Measurements from ENCODE around the gene CCT2. TPM values are rescaled to one million over a fixed set of nuclear protein-coding genes. Genes with fewer than 3 reads are reported as not detected.

CCT2 gene
- total and polyA plus RNA-seq, 10 of the 15 experiments (the other 5 are each of a cell fraction or from before 2014, with no cell fraction given) = 242 to 418 (median 348) TPM

- Histone ChIP-seq H3K4me1 (ENCODE audit: control insufficient read depth, insufficient read depth, low read length) (no peaks in the 10 kb centered on the region), H3K4me2 (ENCODE audit: control insufficient read depth, insufficient read depth) (no peak overlapping the region), H3K36me3 (ENCODE audit: control insufficient read depth in 2 of 2, insufficient read depth in 2 of 2, low read length in 1 of 2) (no peaks in the 10 kb centered on the region), H3K79me2 (ENCODE audit: control insufficient read depth, insufficient read depth, low read length) (no peaks in the 10 kb centered on the region), H3K9ac (ENCODE audit: control insufficient read depth, insufficient read depth, low read length) (no peak overlapping the region), H4K20me1 (ENCODE audit: control insufficient read depth, insufficient read depth) (no peaks in the 10 kb centered on the region), H3K27me3 (replicated peaks in 1 of 2; ENCODE audit: control insufficient read depth in 2 of 2, insufficient read depth in 2 of 2, low read length in 1 of 2) (no peaks in the 10 kb centered on the region; a peak in 1 of 4 replicates), H2AFZ (ENCODE audit: control insufficient read depth, low read depth, low read length) (no peak overlapping the region), H3K9me3 (replicated peaks; ENCODE audit: control insufficient read depth, insufficient read depth, low read length) (no peaks in the 10 kb centered on the region), H3K27ac (ENCODE audit: control insufficient read depth, insufficient read depth) (no peak overlapping the region), H3K4me3 (no peak overlapping the region)
- RAD21 ChIA-PET (ENCODE audit: unreplicated experiment) = no interaction called here
- SMC1A ChIA-PET (ENCODE audit: uncharacterized antibody, unreplicated experiment) = interaction anchor here (0.7 kb wide), 1 partner anchor 57 kb away, joined by 4 read pairs; no protein-coding TSS in a partner anchor
- intact Hi-C loops (cut with micrococcal nuclease; ENCODE audit: unreplicated experiment) = no loop called here
- in situ Hi-C loops (cut with MboI) = no loop called here
- CTCF ChIA-PET = interaction anchor here (0.6 to 1.8 kb wide), 4 partner anchors 14 to 1925 kb away, joined by 3 to 9 read pairs (median 4); no protein-coding TSS in a partner anchor
- FAIRE-seq (no peak), DNase-seq (ENCODE audit: low read depth, low spot score) (no peak), ATAC-seq (no peak)
- 49% methylated on average over 6 of the region's 6 CpGs for WGBS (ENCODE audit: insufficient coverage, insufficient replicate concordance, low lambda C conversion rate, missing lambda C conversion rate)
- POLR2A ChIA-PET = no interaction called here
- no TSS peak for BruUV-seq (replicated peaks)
- TF ChIP-seq NR2C1 (IDR thresholded peaks at IDR 0.05) (no peak), SMAD5 (IDR thresholded peaks at IDR 0.05; ENCODE audit: low read depth) (no peak), ASH2L (IDR thresholded peaks at IDR 0.05; ENCODE audit: borderline replicate concordance, low read depth) (no peak), TBL1XR1 (IDR thresholded peaks at IDR 0.05; ENCODE audit: low read depth, low read length) (no peak), E2F4 (IDR thresholded peaks at IDR 0.05; ENCODE audit: low read depth, low read length) (no peak)
- TF ChIP-seq, protein P1, sequence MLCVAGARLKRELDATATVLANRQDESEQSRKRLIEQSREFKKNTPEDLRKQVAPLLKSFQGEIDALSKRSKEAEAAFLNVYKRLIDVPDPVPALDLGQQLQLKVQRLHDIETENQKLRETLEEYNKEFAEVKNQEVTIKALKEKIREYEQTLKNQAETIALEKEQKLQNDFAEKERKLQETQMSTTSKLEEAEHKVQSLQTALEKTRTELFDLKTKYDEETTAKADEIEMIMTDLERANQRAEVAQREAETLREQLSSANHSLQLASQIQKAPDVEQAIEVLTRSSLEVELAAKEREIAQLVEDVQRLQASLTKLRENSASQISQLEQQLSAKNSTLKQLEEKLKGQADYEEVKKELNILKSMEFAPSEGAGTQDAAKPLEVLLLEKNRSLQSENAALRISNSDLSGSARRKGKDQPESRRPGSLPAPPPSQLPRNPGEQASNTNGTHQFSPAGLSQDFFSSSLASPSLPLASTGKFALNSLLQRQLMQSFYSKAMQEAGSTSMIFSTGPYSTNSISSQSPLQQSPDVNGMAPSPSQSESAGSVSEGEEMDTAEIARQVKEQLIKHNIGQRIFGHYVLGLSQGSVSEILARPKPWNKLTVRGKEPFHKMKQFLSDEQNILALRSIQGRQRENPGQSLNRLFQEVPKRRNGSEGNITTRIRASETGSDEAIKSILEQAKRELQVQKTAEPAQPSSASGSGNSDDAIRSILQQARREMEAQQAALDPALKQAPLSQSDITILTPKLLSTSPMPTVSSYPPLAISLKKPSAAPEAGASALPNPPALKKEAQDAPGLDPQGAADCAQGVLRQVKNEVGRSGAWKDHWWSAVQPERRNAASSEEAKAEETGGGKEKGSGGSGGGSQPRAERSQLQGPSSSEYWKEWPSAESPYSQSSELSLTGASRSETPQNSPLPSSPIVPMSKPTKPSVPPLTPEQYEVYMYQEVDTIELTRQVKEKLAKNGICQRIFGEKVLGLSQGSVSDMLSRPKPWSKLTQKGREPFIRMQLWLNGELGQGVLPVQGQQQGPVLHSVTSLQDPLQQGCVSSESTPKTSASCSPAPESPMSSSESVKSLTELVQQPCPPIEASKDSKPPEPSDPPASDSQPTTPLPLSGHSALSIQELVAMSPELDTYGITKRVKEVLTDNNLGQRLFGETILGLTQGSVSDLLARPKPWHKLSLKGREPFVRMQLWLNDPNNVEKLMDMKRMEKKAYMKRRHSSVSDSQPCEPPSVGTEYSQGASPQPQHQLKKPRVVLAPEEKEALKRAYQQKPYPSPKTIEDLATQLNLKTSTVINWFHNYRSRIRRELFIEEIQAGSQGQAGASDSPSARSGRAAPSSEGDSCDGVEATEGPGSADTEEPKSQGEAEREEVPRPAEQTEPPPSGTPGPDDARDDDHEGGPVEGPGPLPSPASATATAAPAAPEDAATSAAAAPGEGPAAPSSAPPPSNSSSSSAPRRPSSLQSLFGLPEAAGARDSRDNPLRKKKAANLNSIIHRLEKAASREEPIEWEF (IDR thresholded peaks at IDR 0.05; ENCODE audit: insufficient replicate concordance, low read depth, low read length) = no peak
- TF ChIP-seq, protein P2, sequence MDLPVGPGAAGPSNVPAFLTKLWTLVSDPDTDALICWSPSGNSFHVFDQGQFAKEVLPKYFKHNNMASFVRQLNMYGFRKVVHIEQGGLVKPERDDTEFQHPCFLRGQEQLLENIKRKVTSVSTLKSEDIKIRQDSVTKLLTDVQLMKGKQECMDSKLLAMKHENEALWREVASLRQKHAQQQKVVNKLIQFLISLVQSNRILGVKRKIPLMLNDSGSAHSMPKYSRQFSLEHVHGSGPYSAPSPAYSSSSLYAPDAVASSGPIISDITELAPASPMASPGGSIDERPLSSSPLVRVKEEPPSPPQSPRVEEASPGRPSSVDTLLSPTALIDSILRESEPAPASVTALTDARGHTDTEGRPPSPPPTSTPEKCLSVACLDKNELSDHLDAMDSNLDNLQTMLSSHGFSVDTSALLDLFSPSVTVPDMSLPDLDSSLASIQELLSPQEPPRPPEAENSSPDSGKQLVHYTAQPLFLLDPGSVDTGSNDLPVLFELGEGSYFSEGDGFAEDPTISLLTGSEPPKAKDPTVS (IDR thresholded peaks at IDR 0.05; ENCODE audit: low read depth, low read length) = no peak
- TF ChIP-seq, protein P3, sequence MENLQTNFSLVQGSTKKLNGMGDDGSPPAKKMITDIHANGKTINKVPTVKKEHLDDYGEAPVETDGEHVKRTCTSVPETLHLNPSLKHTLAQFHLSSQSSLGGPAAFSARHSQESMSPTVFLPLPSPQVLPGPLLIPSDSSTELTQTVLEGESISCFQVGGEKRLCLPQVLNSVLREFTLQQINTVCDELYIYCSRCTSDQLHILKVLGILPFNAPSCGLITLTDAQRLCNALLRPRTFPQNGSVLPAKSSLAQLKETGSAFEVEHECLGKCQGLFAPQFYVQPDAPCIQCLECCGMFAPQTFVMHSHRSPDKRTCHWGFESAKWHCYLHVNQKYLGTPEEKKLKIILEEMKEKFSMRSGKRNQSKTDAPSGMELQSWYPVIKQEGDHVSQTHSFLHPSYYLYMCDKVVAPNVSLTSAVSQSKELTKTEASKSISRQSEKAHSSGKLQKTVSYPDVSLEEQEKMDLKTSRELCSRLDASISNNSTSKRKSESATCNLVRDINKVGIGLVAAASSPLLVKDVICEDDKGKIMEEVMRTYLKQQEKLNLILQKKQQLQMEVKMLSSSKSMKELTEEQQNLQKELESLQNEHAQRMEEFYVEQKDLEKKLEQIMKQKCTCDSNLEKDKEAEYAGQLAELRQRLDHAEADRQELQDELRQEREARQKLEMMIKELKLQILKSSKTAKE (IDR thresholded peaks at IDR 0.05; ENCODE audit: low read depth, poor library complexity, severe bottlenecking) = no peak
- TF ChIP-seq, protein P4, sequence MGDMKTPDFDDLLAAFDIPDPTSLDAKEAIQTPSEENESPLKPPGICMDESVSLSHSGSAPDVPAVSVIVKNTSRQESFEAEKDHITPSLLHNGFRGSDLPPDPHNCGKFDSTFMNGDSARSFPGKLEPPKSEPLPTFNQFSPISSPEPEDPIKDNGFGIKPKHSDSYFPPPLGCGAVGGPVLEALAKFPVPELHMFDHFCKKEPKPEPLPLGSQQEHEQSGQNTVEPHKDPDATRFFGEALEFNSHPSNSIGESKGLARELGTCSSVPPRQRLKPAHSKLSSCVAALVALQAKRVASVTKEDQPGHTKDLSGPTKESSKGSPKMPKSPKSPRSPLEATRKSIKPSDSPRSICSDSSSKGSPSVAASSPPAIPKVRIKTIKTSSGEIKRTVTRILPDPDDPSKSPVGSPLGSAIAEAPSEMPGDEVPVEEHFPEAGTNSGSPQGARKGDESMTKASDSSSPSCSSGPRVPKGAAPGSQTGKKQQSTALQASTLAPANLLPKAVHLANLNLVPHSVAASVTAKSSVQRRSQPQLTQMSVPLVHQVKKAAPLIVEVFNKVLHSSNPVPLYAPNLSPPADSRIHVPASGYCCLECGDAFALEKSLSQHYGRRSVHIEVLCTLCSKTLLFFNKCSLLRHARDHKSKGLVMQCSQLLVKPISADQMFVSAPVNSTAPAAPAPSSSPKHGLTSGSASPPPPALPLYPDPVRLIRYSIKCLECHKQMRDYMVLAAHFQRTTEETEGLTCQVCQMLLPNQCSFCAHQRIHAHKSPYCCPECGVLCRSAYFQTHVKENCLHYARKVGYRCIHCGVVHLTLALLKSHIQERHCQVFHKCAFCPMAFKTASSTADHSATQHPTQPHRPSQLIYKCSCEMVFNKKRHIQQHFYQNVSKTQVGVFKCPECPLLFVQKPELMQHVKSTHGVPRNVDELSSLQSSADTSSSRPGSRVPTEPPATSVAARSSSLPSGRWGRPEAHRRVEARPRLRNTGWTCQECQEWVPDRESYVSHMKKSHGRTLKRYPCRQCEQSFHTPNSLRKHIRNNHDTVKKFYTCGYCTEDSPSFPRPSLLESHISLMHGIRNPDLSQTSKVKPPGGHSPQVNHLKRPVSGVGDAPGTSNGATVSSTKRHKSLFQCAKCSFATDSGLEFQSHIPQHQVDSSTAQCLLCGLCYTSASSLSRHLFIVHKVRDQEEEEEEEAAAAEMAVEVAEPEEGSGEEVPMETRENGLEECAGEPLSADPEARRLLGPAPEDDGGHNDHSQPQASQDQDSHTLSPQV (IDR thresholded peaks at IDR 0.05) = no peak
Observed at GRCh38 chr12:69619050-69619449, 33.8 kb downstream of the CCT2 start.
